Skeletal muscle tissue (tissue), 4 donors: ENCODE data around the gene SOD3. TPM values are rescaled to one million over a fixed set of nuclear protein-coding genes. Genes with fewer than 3 reads are reported as not detected.
A peak's percentile ranks its signal among the peaks of the same experiment; 100 is the strongest.

Experiments
- H3K27ac ChIP-seq: one replicate; pipeline ENCODE4 v1.7.0; 2013; ENCODE audit warnings: mild to moderate bottlenecking, low read depth, low read length, inconsistent platforms
- H3K27me3 ChIP-seq, 3 donors: one replicate each; pipeline ENCODE4 v1.7.0; 2013; ENCODE audit warnings: low read length in 3 of 3; ENCODE audit not compliant: control insufficient read depth in 3 of 3, insufficient read depth in 3 of 3
- H3K36me3 ChIP-seq, 3 donors: one replicate each; pipeline ENCODE4 v1.7.0; 2013; ENCODE audit warnings: low read length in 3 of 3; ENCODE audit not compliant: control insufficient read depth in 3 of 3, insufficient read depth in 3 of 3
- H3K4me1 ChIP-seq, 3 donors: one replicate each; pipeline ENCODE4 v1.7.0; 2013; ENCODE audit warnings: low read length in 3 of 3, mild to moderate bottlenecking in 3 of 3; ENCODE audit not compliant: control insufficient read depth in 3 of 3, insufficient read depth in 3 of 3
- H3K4me3 ChIP-seq, 3 donors: one replicate each; pipeline ENCODE4 v1.7.0; 2013; ENCODE audit warnings: low read length in 3 of 3
- H3K9ac ChIP-seq, 3 donors: one replicate each; pipeline ENCODE4 v1.7.0; 2013; ENCODE audit warnings: low read length in 3 of 3, mild to moderate bottlenecking in 3 of 3, moderate library complexity in 2 of 3, low read depth in 1 of 3
- H3K9me3 ChIP-seq, 3 donors: one replicate each; pipeline ENCODE4 v1.7.0; 2013; ENCODE audit warnings: low read length in 3 of 3; ENCODE audit not compliant: control insufficient read depth in 3 of 3
- total RNA-seq: library from RNA; depleted of rRNA; stranded (reverse); fragments of >200 nt; gene quantifications from one replicate; pipeline ENCODE4 v1.2.3, GENCODE V29; 2014
- donor health status: Osteomylitis.

The SOD3 gene
- total RNA-seq, 1 donor from 2014 or later, result 13.6 TPM

DNA sequence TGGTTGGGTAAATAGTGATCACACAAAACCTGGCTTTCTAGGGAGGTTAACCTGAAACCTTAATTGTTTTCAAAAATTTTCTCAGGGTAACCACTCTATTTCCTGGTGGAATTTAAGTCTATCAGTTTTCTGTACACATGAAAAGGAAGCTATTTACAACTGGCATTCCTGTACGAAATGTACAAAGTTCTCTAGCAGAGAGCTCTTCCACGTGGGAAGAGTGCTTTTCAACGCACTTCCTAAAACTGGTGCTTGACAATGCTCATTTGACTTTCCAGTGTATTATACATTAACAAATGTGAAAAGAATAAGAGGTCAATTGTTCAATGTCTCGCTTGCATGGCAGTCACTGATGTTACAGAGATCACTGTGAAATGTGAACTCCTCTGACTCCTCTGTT, 2.8 kb upstream of the SOD3 start:
- no peaks in the 10 kb centered on the region for H3K36me3 ChIP-seq
- no peak overlapping the region for H3K9ac ChIP-seq
- H3K4me3 ChIP-seq, result no peak overlapping the region
- H3K27ac ChIP-seq, result no peak overlapping the region
- H3K27me3 ChIP-seq, result no peaks in the 10 kb centered on the region
- peaks cover 15 to 20% (median 18%) of the 10 kb centered on the region in 3 donors for H3K4me1 ChIP-seq
- H3K9me3 ChIP-seq, result no peaks in the 10 kb centered on the region

DNA sequence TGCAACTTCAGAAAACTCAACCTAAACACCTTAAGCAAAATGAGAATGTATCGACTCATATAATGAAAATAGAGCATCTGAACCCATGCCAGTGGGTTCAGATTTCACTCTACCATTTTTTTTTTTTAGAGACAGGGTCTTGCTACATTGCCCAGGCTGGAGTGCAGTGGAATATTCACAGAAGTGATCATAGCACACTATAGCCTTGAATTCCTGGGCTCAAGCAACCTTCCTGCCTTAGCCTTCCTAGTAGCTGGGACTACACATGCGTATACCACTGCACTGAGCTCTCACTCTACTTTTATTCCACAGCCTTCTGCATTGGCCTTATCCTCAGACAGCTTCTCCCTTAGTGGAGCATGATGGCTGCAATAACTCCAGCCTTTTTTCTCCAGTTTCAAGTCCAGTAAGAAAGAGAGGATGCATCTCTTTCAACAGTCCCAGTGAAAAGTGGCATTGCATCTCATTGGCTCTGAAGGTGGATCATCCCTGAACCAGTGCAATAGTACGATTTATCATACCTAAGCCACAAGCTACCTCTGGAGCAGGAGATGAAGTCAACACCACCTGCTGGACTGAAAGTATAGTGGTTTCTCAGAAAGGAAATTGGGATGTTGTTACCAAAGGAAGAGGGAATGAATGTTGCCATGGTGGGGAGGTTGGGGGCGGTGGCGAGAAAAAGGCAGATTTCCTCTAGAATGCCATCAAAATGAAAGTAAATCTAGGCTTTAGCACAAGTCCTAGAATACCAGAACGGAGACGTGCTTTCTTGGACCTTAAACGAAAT, 2.0 kb upstream of the SOD3 start:
- H3K9me3 ChIP-seq, result no peaks in the 10 kb centered on the region
- H3K4me3 ChIP-seq, result peak overlapping the region in 1 of 3 donors; percentile 0
- peaks cover 15 to 20% (median 18%) of the 10 kb centered on the region in 3 donors for H3K4me1 ChIP-seq
- H3K9ac ChIP-seq, result no peak overlapping the region
- no peaks in the 10 kb centered on the region for H3K36me3 ChIP-seq
- peak overlapping the region; percentile 71 for H3K27ac ChIP-seq
- H3K27me3 ChIP-seq, result peaks cover 0 to 2% (median 0%) of the 10 kb centered on the region in 3 donors

DNA sequence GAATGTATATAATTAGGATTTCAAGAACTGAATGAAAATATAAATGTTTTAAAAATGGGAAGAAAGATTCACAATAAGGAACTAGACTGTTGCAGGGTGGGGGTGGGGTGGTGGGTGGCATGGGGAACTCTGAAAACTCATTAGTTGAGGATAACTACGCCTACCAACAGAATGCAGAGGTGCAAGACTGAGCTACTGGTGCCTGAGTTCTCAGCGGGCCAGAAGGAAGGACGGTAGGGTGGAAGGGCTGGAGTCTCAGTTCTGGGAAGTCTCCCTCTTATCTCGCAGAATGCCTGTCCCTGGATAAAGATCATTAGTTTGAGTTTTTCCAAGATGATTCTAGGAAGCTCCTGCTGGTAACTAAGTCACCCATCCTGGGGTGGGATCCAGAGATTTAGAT, 1.3 kb upstream of the SOD3 start:
- Histone ChIP-seq H3K27ac (peak overlapping the region; percentile 71), H3K4me3 (peak overlapping the region in 2 of 3 donors; percentile 24 to 37), H3K9ac (peak overlapping the region in 1 of 3 donors; percentile 19), H3K27me3 (peaks cover 0 to 8% (median 1%) of the 10 kb centered on the region in 3 donors), H3K4me1 (peaks cover 15 to 20% (median 18%) of the 10 kb centered on the region in 3 donors), H3K9me3 (no peaks in the 10 kb centered on the region), H3K36me3 (no peaks in the 10 kb centered on the region)

GRCh38 chr4:24794480-24794879, 893 bp upstream of the SOD3 start:
- H3K36me3 ChIP-seq, result no peaks in the 10 kb centered on the region
- H3K4me3 ChIP-seq, result peak overlapping the region; percentile 51 to 69 (median 66)
- peak overlapping the region; percentile 64 to 69 (median 68) for H3K9ac ChIP-seq

DNA sequence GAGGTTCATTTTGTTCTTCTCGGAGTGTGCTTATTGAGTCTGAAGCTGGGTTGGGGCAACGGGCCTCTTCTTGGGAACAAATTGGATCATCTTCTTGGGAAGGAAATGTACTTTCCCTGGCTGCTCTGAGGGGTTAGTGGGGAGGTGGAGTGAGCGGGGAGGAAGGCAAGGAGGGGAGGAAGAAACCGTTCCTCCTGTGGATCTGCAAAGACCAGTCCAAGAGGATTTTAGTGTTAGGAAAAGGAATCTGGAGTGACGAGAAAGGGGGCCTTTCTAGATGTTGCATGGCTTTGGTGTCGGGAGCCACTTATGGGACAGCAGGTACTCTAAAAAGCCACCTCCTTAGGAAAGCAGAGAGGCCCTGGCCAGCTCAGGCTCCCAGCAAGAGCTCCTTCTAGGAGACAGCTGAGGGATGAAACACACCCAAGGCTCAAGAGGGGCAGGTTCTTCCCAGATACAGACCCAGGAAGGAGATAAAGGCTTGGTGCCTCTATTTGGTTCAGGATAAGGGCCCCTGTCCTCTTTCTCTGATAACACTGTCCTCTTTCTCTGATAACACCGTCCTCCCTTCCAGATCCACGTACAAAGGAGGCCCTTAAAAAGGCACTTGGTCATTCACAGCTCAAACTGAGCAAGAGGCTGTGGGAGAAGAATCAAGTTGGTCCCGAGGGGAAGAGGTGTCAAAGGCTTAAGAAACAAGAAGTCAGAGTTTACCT, 451 bp downstream of the SOD3 start:
- no peaks in the 10 kb centered on the region for H3K36me3 ChIP-seq
- peak overlapping the region; percentile 71 for H3K27ac ChIP-seq
- H3K27me3 ChIP-seq, result peaks cover 10 to 22% (median 10%) of the 10 kb centered on the region in 3 donors
- peak overlapping the region; percentile 64 to 69 (median 68) for H3K9ac ChIP-seq
- H3K4me1 ChIP-seq, result peaks cover 20 to 27% (median 23%) of the 10 kb centered on the region in 3 donors
- no peaks in the 10 kb centered on the region for H3K9me3 ChIP-seq
- H3K4me3 ChIP-seq, result peak overlapping the region; percentile 51 to 69 (median 66)

More at GRCh38 chr4:24794480-24794879, 893 bp upstream of the SOD3 start:
- peaks cover 3 to 12% (median 6%) of the 10 kb centered on the region in 3 donors for H3K27me3 ChIP-seq
- H3K9me3 ChIP-seq, result no peaks in the 10 kb centered on the region
- peaks cover 15 to 20% (median 20%) of the 10 kb centered on the region in 3 donors for H3K4me1 ChIP-seq
- H3K27ac ChIP-seq, result peak overlapping the region; percentile 71

- no peaks in the 10 kb centered on the region for H3K36me3 ChIP-seq
- no peak overlapping the region for H3K4me3 ChIP-seq
- H3K27ac ChIP-seq, result no peak overlapping the region
- peaks cover 28 to 35% (median 29%) of the 10 kb centered on the region in 3 donors for H3K4me1 ChIP-seq
- H3K27me3 ChIP-seq, result peaks cover 10 to 22% (median 10%) of the 10 kb centered on the region in 3 donors
- no peaks in the 10 kb centered on the region for H3K9me3 ChIP-seq
- H3K9ac ChIP-seq, result no peak overlapping the region
These were observed 1.2 kb downstream of the SOD3 start for GRCh38 chr4:24796620-24797019.

GRCh38 chr4:24798036-24798610, 2.8 kb downstream of the SOD3 start:
- H3K4me3 ChIP-seq, result no peak overlapping the region
- peaks cover 32 to 40% (median 33%) of the 10 kb centered on the region in 3 donors for H3K4me1 ChIP-seq
- H3K9me3 ChIP-seq, result no peaks in the 10 kb centered on the region
- no peaks in the 10 kb centered on the region for H3K36me3 ChIP-seq
- peaks cover 10 to 22% (median 10%) of the 10 kb centered on the region in 3 donors for H3K27me3 ChIP-seq
- no peak overlapping the region for H3K27ac ChIP-seq
- H3K9ac ChIP-seq, result no peak overlapping the region

DNA sequence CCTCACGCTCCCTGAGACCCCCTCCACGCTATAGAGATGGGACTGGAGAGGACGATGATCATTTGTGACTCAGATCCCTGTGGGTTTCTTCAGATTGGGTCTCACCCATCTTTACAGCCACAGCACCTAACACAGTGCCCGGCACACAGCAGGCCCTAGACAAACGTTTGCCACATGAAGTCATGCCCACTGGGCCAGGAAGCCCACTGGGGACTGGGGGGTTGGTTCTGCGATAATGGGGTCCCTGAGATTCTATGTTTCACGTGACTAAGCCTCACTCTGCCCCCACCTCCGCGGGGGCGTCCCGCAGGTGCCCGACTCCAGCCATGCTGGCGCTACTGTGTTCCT, 3.8 kb downstream of the SOD3 start:
- Histone ChIP-seq H3K4me1 (peaks cover 31 to 34% (median 32%) of the 10 kb centered on the region in 3 donors), H3K9ac (no peak overlapping the region), H3K9me3 (no peaks in the 10 kb centered on the region), H3K36me3 (no peaks in the 10 kb centered on the region), H3K27me3 (peaks cover 10 to 22% (median 10%) of the 10 kb centered on the region in 3 donors), H3K27ac (no peak overlapping the region), H3K4me3 (no peak overlapping the region)

GRCh38 chr4:24799544-24800324, 4.4 kb downstream of the SOD3 start:
- H3K27me3 ChIP-seq, result peaks cover 10 to 22% (median 10%) of the 10 kb centered on the region in 3 donors
- H3K4me3 ChIP-seq, result peak overlapping the region; percentile 9 to 35 (median 17)

More at GRCh38 chr4:24799544-24800324, 4.4 kb downstream of the SOD3 start:
- Histone ChIP-seq H3K27ac (no peak overlapping the region), H3K9ac (peak overlapping the region in 1 of 3 donors; percentile 60), H3K36me3 (no peaks in the 10 kb centered on the region), H3K4me1 (peaks cover 25 to 28% (median 27%) of the 10 kb centered on the region in 3 donors), H3K9me3 (no peaks in the 10 kb centered on the region)
